Tongue (tissue), 2 donors: Measurements from ENCODE around the gene SPRY2. TPM values are rescaled to one million over a fixed set of nuclear protein-coding genes. Genes with fewer than 3 reads are reported as not detected.
"Not testable (repeated sequence)": the region's sequence is repeated elsewhere in the genome, so short reads cannot be mapped to it uniquely, and the experiment has no call there.

Experiments used
- DNase-seq: peaks from one replicate; pipeline ENCODE4 v3.0.0-alpha.2; 2015
- total RNA-seq: library from RNA; depleted of rRNA; stranded (reverse); fragments of >200 nt; gene quantifications from one replicate; pipeline ENCODE4 v1.2.3, GENCODE V29; 2014

The SPRY2 gene
- total RNA-seq, result 47.2 TPM

DNA sequence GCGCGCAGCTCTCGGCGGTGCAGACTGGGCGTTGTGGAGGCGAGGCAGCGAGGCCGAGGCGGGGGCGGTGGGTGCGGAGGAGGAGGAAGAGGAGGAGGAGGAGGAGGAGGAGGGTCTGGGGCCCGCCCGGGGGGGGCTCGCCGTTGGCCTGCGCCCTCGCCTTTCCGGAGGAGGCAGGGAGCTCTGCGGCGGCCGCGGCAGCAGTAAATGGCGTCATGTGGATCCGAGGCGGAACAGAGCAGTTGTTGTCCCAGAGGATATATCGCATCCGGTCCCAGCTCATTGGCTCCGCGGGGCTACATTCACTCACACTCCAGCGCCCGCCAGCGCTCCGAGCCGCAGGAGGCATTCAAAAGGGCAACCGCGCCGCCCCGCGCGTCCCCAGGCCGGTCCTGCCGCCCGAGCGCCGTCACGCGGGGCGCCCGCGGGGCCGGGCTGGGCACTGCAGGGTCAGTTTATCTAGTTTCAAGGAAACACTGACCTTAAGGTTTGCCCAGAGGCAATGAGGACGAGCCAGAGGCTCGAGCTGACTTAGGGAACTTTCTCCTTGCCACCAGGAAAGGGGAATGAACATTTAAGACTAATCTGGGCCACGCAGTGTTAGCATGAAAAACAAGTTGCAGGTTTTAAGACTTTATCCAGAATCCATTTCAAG, at the start of gene SPRY2:
TSS of gene SPRY2 (minus strand) at position 26 of the 655 bp plus-strand sequence. CDS start 3,421 bp downstream, outside the sequence.
- DNase-seq, result peak; percentile 99

DNA sequence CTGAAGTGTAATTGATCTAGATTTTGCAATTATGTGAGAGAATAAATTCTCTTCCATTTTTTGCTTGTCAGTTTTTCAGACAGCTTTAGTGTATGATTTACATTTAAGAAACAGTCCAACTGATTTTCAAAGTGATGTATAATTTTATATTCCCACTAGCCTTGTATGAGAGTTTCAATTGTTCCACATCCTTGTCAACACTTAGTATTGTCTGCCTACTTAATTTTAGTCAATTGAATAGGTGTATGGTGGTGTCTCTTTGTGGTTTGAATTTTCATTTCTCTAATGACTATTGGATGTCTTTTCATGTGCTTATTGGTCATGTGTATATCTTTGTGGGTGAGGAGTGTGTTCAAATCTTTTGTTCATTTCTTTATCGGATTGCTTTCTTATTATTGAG, 49.4 kb upstream of the SPRY2 start:
- no peak for DNase-seq

- DNase-seq, result no peak
These were observed 48.4 kb upstream of the SPRY2 start for GRCh38 chr13:80389073-80390038.

DNA sequence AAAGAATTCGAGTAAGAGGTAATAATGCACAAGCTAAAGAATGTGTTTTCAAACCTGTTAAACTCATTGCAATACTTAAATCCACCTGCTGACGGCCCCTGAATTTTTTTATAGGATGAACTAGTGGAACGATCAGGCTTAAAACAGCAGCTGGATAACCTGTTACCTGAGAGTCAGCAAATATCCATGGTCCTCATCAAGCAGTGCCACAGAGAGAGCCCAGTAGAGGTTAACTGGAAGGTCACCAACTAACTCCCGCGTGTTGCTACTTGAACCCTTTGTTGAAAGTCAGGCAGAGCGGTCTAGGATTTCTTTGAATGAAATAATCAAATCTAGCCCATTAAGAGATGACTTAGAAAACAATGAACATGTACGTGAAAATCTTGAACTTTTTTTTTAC, 47.6 kb upstream of the SPRY2 start:
- DNase-seq, result no peak

DNA sequence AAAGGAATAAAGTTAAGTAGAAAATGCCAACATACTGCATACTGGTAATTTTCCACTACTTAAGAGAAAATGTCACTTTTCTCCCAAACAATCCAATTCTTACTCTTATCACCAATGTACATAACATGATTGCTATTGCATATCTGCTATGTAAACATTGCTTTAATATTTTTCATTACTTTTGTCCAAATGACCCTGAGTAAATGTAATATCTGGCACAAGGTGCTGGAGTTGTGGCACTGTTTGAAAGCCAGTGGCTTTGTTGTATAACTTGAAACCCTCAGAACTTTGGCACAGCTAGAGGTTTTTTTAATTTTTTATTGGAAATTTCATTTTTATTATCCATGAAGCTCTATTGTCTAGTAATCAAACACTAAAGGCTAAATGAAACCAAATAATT, 45.7 kb upstream of the SPRY2 start:
- DNase-seq, result no peak

DNA sequence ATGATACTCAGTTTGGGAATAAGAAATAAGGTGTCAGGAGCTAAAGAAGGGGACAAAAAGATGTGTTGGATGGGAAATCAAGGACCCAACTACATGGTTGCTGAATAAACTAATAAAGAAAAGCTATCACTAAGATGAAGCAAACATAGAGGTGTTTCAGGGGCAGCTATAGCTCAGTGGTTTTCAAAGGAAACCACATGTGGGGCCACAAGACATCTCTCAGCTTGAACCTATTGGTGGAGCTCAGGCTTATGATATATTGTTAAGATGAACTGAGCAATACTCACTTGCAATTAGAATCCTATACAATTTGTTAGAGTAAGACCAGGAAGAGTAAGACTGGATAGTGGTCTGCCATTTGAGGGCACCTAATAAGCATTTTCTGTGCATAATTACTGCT, 45.1 kb upstream of the SPRY2 start:
- DNase-seq, result no peak

- no peak for DNase-seq
These were observed 41.6 kb upstream of the SPRY2 start for GRCh38 chr13:80382576-80382975.

DNA sequence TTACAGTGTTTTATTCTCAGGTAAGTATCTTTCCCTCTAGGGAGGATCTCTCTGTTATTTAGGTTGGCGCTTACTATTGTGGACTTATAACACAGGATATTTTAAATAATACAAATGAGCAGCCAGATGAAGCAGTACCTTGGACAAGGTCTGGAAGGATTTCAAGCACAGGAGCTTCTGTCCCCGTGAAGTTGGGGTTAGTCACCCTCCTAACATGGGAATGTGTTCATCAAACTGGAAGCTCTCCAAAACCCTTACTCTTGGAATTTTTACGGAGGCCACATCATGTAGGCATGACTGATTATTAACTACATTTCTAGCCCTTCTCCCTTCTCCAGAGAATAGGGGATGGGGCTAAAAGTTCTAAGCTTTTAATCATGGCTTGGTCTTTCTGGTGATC, 38.3 kb upstream of the SPRY2 start:
- no peak for DNase-seq

- no peak for DNase-seq
These were observed 35.6 kb upstream of the SPRY2 start for GRCh38 chr13:80376554-80376953.

DNA sequence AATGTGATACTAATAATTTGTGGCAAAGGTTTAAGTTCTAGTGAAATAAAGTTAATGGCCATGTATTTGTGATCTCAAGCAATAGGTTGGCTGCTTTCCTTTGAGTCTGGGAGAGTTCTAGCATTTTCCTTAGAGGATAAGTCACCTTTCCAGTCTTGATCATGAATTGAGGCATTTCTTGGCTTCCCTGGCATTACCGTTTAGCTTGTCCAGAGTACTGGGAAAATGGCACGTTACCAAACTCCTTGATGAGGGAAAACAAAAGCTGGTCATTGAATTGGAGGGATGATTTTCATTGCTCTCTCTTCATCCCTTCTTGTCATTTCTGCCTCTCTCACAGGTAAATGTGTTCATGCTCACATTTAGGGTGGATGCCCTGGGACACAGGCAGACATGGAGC, 34.0 kb upstream of the SPRY2 start:
- peak; percentile 47 for DNase-seq

- DNase-seq, result peak; percentile 78
These were observed 33.5 kb upstream of the SPRY2 start for GRCh38 chr13:80374444-80374843.

DNA sequence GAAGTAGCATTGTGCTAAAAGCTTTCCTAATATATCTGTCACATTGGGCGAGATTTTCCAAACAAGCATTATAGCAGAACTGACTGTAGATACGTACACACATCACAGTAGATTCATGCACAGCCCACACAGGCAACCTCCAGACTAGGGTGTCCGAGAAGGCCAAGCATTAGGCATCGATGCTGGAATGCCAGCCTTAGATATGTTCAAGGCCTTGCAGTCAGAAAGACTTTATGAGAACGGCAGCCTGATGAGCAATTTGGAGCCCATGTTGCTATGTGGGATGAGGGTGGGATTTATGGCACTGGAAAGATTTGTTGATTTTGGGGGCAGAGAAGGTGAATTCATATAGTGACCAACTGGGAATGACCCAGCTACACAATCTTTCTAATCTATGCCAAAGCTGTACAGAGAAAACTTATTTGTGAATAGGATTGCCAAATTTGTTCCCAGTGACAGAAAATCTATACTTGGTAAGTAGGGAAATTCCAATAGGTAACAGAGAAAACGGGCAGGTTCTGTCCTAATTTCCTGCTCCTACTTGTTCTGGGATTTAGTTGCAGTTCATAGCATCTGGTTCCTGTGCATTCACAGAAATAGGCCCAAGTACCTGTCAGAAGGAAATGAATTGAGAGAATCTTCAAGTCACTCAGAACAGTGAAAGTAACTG, 31.0 kb upstream of the SPRY2 start:
- no peak for DNase-seq

- no peak for DNase-seq
These were observed 26.5 kb upstream of the SPRY2 start for GRCh38 chr13:80367473-80367872.

- DNase-seq, result peak; percentile 75
These were observed 23.1 kb upstream of the SPRY2 start for GRCh38 chr13:80363890-80364503.

DNA sequence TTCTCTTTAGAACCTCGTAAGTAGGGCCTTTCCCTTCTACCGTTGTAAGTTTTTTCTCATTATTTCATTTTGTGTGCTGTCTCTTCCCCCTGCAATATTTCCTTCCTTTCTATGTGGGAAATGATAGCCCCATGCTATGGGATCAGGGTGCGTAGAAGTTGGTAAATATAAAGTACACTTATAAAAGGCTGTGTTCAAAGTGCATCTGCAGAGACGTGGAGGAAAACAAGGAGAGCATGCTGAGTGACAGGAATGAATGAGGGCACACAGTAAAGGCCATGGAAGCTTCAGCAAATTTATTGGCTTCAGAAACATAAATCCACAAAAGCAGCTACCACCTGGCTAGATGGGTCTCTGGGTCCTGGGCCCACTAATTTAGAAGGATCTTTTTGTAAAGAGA, 21.6 kb upstream of the SPRY2 start:
- DNase-seq, result no peak

GRCh38 chr13:80361883-80362327, 21.0 kb upstream of the SPRY2 start:
- DNase-seq, result peak; percentile 16

DNA sequence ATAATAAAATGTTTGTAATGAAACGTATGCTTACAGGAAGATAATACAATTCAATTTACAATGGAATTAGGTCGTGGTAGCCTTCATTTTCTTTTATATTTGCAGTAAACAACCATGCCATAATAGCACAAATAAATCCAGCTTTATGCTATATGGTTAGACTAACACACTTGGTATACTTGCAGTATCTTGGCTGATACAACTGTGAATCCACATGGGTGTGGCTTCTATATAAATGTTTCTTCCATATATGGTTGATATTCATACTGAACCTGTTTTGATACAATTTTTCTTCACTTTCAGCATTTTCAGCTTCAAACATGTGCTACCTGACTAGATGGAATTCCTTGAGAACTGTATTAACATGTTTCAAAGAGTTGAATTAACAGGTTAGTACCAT, 20.4 kb upstream of the SPRY2 start:
- peak; percentile 10 for DNase-seq

DNA sequence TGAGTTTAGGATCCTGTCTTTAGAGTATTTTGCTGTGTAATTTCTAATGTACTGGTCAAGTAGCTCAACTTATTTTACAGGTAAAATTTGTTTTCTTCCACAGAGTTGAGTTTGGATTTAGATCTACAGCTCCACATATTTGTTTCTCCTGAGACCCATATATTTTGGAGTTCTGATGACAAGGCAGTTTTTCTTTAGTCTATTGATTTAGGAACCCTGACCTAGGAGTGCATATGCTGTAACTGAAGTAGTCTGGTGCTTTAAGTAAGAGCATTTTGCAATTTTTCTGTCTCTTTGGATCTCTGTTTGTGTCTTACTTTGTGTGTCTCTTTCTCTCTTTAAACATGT, 19.5 kb upstream of the SPRY2 start:
- no peak for DNase-seq

DNA sequence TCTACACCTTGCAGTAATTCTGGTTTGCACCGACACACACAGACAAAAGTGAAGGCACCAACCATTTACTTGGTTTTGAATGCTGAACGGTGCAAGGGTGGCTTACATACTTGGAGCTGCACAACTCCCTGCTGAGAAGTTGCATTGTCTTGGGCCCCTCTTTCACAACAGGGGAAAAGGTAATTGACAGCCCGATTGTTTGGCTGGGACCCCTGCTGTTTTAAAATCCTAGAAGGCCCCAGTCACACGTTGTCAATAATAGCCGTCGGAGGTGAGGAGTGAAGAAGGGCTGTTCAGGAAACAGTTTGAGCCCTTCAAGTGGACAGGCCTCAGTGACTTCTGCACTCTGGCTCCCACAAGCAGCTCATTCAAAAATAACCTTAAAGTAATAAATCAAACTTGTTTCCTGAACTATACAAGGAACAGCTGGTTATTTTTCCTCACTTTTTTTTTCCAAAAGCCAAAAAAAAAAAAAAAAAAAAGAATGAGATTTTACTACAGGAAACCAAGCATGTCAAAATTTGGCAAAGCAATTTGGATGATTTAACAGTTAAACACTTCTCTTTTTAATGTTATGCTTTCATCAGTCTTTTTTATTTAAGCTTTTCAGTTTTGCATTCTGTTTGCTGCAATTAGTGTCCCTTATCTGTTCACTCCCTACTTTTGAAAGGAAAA, 19.0 kb upstream of the SPRY2 start:
- peak; percentile 65 for DNase-seq

DNA sequence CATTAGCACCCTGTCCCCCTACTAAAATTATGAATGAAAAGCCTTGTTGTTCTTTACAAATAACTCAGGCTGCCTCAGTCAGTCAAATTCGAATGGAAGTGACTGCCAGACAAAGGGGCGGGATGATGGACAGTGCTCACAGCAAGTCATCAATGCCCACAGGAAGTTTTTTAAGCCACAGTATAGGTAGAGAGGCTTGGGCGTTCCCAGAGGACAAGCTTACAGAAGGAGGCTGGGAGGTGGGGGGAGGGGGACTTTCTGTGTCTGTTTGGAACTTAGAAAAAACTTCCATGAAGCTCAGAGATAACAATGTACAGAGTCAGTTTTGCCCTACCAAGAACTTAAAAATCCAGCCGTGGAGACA, 18.5 kb upstream of the SPRY2 start:
- DNase-seq, result peak; percentile 11

- DNase-seq, result not testable (repeated sequence)
These were observed 14.7 kb upstream of the SPRY2 start for GRCh38 chr13:80355496-80356094.

GRCh38 chr13:80348750-80349149, 7.8 kb upstream of the SPRY2 start:
- DNase-seq, result no peak
